Epidermal melanocyte (primary cell): ENCODE measurements around the gene RIPPLY2.

Source experiments
- DNase-seq: peaks from one replicate; pipeline ENCODE4 v3.0.0; 2011; ENCODE audit warnings: low spot score; ENCODE audit not compliant: insufficient read length

RIPPLY2 gene

GRCh38 chr6:83904395-83904794, 51.2 kb downstream of the RIPPLY2 start:
- DNase-seq: no peak

DNA sequence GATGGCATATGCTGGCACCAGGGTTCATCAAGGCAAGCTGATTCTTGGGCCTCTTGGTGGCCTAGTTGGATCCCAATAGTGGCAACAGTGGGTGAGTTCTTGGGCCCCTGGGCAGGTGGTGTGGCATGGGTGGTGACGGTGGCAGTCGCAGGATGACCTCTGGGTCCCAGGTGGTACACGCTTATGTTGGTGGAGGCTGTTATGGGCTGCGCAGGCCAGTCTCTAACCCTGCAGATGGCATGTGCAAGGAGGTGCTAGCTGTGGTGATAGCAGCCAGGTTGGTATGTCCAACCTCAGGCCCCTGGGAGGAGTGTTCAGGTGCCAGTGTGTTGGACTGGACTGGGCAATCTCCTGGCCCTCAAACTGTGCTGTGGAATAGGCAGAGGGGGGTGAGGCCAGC, 52.5 kb downstream of the RIPPLY2 start:
- no peak for DNase-seq
